Activated CD4-positive, alpha-beta T cell treated with anti-CD3 and anti-CD28 coated beads, Interleukin-2, Interleukin-4, amounts not matched to agents 100 ng/mL and 50 ng/mL, durations not matched to agents 16 hours and 8 hours (primary cell): Measurements from ENCODE around the gene MAF.
A peak's percentile ranks its signal among the peaks of the same experiment; 100 is the strongest.

Source experiments
- DNase-seq: peaks from one replicate; pipeline ENCODE4 v3.0.0-alpha.2; 2020; ENCODE audit warnings: low spot score

The MAF gene

DNA sequence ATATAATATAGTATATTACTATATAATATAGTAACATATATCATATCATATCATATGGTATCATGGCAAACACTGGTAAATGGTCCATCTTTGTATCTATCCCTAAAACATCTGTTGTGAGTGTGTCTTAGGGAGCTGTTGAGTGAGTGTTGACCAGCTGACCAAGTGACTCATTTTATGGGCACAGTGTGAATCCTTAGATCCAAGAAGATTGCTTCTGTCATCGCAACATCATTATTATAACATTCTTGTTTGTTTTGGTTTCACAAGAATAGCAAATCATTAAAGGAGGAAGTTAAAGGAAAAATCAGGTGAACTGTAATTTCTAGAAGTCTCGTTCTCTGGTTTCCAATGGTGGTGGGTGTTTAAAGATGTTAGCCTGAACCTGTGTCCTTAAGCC lies 11.7 kb upstream of the MAF start:
- no peak for DNase-seq

DNA sequence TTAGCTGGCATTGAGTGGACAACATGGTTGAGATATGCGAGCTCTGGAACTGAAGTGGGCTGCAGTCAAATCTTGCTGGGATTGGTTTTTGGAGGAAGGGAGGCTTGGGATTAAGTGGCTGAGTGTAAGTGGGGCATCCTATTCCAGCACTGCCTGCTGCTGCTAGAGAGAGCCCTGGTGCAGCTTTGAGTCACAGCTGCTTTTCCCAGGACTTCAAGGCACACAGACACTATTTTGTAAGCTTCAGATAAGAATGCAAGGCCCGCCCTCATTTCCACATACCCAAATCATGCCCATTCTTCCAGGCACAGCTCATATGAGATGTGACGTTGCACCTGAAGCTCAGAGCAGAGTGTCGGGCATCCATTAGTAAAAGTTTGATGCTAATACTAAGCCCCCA lies 10.2 kb upstream of the MAF start:
- DNase-seq, result no peak

DNA sequence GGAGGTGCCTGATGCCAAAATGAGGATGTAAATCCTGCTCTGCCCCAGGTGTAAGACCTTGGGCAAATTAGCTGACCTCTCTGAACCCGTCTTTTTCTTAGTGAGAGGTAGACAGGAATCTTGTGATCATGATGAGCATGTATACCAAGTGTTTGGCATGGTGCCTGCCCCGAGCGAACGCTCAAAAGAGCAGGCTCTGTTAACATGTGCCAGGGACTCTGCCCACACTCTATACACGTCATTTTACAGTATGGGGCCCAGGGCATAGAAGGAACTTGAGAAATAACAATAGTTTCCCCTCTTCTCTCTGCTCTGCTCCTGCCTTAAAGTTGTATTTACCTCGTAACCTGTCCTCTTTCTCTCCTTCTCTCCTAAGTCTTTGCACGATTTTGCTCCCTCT lies 9.3 kb upstream of the MAF start:
- no peak for DNase-seq

DNA sequence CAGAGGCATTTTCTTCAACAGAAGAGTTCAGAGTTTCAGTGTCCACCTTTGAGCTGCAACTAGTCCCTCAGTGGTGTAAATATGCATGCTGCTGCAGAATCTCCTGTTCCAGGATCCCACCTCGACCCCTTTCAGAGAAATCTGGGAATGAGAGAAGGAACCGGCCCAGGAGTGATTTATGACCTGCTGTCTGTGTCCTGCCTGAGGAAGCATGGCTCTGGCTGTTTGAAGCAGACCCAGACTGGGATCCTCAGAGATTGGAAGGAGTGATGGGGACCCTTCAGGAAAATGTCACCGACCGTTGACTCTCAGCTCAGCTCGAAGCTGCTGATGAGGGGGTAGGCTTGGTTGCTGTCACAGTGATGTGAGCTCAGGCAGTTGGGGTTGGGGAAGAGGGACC lies 8.4 kb upstream of the MAF start:
- DNase-seq, result no peak

DNA sequence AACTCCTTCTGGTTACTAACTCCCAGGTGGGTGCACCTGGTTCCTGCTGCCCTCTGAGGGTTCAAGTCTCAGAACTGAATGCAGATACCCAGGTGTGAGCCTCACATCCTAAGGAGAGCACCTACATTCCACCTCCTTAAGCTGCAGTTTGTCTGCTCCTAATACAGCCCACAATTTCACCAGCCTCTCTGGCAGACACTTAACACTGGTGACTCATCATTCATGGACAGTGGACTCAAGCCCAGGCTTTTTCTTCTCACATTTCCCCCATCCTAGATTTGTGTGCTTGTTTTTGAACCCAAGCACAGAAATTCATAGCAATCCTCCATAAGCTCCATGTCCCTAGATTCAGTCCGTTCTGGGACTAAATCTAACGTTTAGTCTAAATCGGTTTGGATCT lies 7.0 kb upstream of the MAF start:
- no peak for DNase-seq

DNA sequence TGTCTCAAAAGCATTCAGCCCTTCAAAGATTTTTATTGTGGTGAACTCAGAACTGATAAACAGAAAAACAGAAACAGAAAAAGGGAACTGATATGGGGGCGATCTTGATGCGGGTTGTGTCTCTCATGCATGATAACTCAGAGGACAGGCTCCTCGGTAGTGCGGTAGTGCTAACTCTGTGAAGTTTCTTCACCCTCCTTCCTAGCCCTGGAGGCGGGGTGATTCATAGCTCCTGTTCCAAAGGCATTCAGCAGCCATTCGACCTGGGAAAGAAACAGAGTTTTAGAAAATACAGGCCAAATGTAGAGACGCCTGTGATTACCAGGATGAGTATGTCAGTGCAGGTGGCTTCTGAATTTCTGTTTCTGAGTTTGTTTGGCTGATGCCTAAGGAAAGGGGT lies 5.5 kb upstream of the MAF start:
- no peak for DNase-seq

DNA sequence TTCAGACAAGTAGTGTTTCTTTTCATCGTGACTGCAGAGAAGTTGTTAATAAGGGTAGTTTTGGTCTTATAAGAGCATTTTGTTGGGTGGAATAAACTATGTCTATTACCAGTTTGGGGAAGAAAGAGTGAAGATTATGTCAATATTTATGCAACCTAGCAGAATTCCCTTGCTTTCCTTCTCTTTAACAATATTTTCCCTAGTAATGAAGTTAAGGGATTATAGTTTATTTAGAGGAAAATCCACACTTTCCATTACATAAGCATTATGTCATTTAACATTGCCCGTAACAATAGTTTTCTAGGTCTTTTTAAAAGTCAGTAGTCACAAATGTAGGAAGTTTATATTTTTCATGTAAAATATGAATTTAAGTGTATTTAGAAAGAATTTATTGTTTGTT lies 2.5 kb upstream of the MAF start:
- no peak for DNase-seq

DNA sequence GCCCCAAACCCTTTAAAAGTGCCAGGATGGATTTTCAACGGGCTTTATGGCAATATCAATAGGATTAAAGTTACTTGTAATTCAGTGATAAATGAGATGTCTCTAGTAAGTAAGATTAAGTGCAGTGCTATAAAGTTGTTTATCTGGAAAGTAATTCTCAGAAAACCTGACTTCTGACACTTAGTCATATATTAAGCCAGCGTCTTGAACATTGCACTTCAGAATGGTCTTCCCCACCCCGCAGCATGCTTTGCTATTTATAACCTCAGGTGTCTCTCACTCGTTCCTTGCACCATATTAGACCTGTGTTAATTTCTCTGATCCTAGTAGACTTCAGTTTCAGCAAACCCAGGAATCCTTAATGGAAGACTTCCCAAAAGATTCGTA lies 2.1 kb upstream of the MAF start:
- DNase-seq, result peak; percentile 55

DNA sequence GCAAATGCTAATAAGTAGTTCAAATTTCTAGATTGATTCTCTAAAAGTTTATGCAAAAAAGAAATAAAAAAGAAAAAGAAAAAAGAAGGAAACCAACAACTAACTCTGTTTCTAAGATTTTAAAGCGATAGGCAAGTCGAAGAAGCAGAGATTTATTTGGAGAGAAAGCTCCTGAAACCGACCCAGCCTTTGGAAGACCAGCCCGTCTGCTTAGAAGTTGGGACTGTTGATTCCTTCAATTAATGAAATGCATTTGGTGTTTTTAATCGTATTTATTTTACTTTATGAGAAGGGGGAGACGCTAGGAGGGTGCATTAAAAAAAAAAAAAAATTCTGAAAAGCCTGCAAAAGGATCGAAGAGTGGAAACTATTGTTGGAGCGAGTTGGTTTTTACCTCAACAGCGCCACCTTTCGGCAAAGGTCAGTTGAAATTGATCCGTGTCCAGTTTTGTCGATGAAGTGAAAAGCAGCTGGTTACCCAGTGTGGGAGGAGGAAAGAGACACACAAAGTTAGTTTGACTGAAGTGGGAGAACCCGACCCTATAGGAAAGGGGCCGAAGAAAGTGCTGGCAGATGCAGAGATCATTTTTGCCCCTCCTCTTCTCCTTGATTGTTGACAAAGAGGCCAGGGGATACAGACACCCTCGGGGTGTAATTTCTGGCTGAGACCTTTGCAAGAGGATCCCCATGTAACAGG lies 1.5 kb upstream of the MAF start:
- peak; percentile 86 for DNase-seq

DNA sequence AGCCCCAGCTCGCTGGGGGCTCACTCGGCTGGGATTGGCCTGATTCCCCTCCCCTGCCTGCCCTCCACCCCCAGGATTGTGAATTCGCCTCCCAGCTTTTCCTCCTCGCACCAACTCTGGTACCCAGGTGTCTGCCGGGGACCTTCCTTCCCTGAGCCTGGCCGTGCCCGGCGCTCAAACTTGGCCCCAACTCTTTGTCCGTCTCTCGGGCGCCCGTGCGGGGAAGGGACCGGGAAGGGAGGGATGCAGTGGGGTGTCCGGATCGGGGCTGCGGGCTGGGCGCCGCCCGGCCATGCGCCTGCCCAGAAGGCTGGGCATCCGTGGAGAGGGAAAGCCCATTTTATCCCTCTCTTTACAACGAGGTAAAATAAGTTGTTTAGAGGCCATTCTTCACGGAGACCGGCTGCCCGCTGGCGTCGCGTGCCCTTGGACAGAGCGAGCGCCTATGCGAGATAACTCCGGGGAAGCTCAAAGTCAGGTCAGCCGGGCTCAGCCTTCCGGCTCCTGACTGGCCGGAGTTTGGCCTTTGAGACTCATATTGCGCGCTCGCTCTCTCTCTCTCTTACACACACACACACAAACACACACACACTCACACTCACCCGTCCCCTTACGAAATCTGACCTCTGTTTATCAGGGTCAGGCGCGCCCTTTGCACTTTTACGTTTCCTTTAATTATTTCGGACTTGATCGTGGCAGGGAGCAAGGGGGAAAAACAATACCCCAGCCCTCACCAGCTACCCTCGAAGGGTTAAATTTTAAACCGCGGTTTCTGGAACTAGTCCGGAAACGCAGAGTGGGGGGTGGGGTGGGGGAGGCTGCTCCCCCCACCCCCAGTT lies 774 bp upstream of the MAF start:
- DNase-seq, result no peak

DNA sequence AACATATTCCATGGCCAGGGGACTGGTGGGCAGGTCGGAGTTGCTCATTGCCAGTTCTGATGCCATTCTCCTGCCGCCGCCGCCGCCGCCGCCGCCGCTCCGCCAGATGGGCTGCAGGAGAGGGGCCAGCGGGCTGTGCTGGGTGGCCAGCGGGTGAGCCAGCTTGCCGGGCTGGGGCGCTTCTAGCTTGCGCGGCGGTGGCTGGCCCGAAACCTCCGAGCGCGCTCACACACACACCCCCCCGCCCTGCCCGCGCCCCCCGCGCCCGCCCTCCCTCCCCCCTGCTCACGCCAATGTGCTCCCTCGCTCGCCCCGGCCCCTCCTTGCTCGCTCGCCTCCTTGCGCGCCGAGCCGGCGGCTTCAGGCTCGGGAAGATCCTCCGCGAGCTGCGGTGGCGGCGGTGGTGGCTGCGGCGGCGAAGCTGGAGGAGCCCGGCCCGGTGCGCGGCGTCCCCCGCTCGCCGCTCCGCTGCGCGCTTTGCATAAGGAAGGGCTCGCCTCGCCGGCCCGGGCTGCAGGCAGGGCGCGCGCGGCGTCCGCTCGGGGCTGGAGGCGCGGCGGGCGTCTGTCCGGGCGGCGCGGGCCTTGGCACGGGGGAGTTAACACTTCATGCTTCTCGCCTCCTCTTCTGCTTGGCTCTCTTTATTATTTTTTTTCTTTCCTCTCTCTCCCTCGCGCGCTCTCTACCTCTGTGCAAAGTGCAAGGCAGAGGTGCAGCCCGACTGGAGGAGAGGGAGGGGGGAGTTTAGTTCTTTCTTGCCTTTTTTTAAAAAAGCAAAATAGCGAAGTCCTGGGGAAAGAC lies 500 bp downstream of the MAF start:
- DNase-seq, result peak; percentile 34

DNA sequence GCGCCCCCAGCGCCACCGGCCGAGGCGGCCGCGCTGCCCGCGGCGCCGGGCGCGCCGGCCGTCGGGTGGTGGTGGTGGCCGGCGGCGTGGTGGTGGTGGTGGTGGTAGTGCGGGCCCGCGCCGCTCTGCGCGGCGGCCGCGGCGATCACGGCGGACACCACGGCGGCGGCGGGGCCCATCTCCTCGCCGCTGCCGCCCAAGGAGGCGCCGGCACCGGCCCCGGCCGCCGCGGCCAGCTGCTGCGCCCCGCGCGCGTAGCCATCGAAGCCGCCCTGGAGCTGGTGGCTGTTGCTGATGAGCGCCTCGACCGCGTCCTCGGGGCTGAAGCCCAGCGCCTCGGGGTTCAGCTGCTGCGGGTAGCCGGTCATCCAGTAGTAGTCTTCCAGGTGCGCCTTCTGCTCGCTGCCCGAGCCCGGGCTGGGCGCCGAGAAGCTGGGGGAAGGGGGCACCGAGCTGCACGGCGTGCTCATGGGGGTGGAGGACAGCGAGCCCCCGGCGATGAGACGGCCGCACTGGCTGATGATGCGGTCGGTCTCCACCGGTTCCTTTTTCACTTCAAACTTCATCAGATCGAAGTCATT lies 1.2 kb downstream of the MAF start:
- DNase-seq, result no peak

DNA sequence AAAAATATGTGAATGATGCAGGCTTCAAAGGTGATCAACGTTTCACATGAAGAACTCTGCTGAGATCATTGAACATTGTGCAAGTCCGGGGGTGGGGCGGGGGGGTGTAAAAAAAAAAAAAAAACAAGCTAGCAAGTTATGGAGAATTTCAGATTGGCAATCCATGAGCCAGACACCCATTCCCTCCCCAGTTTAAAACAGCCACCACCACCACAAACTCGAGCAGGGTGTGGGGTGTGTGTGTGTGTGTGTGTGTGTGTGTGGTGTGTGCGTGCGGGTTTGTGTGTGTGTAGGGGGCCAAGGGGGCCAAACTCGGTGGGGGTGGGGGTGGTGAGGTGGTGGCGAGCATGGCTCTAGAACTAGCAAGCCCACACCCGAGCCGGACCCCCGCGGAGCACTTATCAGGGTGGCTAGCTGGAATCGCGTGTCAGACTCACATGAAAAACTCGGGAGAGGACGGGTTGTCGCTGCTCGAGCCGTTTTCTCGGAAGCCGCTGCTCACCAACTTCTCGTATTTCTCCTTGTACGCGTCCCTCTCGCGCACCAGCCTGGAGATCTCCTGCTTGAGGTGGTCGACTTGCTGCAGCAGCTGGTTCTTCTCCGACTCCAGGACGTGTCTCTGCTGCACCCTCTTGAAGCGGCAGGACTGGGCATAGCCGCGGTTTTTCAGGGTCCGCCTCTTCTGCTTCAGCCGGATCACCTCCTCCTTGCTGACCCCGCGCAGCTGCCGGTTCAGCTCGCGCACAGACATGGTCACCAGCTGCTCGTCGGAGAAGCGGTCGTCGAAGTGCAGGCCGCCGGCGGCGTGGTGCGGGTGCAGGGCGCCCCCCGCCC lies 2.0 kb downstream of the MAF start:
- peak; percentile 62 for DNase-seq

DNA sequence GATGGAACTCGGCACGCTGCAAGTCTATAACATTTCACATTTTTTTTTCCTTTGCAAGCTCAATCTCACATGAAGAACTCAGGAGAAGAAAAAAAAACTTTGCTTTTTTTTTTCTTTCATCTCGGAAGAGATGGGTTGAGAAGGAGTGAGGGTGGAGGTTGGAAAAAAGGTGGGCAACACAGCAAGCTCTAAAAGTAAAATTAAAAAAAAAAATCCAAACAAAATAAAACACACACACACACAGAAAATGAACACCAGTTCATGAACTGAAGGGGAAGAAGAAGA lies 2.5 kb downstream of the MAF start:
- no peak for DNase-seq

DNA sequence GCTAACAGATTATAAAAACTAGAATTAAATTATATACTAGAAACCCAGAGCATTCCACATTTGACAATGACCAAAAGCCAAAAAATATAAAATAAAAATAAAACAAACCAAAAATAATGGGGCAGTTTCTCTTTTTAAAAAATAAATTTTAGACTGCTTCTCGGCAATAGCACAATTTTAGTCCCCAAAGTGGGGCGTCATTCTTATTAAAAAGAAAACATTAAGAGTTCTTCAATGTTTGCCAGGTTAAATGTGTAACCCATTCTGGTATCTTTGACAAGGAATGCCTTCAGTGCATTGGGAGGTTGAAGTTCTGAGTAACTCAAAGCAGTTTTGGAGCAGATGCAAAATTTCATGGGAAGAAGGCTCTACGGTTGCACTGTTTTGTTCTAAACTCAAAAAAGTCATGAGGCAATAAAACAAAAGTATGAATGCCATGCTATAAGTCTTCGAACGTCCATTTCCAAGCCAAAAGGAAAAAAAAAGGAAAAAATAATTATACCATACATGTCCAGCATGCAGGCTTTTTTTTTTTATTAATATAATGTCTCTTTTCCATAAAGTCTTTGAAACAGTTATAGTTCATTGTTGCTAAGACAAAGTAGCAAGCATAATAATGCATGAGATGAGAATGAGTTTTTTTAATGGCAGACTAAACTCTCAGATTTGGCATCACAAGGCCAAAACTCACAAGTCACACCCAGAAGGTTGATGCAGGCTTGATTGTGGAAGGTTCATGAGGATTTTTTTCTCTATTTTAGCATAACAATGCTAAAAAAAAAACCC lies 3.1 kb downstream of the MAF start:
- DNase-seq, result no peak

DNA sequence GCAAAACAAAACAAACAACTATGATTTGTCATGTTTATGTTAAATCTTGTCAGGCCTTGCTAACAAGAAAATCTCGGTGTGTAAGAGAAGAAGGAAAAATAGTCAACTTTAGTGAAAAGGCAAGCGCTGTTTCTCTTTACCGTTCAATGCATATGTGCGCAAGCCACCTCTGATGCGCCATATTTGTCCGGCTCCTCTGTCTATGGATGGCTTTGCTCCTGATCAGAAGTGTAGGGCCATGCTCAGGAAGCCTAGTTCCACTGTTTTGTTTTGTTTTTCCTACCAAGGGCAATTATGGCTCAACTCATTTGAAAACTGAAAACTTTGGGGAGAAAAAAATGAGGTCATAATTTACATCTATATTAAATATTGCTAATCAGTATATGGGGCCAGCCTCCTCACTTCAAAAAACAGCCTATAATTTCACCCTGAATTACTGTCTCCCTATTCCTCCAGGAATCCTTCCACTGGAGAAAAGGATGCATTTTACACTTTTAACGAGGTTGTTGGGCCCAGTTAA lies 4.5 kb downstream of the MAF start:
- no peak for DNase-seq

DNA sequence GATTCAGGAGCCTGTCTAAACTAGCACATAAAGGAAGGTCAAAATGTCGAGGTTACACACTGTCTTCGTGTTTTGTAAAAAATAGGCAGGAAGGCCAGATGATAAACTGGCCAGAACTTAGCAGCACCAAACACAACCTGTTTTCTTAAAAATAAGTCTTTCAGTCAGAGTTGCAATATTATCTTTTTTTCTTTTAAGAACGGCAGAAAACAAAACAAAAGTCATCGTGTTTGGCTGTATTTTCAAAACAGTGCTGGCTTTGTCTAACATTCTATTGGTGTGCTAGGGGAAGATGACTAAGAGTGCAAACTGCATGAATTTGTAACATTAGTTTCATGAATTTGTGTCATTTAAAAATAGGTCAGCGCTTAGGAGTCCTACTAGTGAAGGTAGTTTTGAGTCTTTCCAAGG lies 5.3 kb downstream of the MAF start:
- peak; percentile 51 for DNase-seq

DNA sequence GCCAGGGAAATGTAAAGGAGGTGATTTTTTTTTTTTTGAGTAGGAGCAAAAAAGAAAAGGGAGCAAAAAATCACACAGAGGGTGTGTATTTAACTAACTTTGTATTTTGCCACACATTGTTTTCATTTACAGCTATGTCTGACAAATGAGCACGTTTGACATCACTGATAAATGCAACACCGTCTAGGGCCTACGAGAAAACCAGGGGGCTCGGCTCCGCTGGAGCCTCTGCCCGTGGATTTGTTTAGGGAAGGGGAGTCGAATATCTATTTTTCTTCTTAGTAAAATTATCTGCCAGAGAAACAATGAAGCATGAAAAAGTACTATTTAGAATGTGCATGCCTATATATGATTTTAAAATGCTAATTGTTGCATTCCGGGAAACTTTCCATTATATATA lies 6.8 kb downstream of the MAF start:
- no peak for DNase-seq

DNA sequence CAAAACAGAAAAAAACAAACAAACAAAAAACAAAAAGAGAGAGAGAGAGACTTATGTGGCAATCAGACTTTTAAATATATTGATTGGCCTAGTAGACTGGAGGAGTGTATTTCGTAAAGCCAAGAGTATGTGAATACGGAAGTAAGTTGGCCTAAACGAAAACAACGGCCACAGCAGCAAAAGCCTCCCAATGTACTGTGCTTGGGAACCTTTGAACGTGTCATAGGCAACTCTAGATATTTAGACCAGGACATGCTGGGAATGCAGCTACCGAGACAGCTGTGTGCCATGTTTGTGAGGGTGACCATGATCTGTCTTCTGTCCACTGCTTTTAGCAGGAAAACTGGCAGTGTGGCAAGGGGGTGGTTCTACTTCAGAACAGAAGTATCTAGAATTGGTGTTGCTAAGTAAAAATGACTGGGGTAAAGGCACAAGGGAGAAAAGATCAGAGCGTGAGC lies 7.4 kb downstream of the MAF start:
- no peak for DNase-seq

DNA sequence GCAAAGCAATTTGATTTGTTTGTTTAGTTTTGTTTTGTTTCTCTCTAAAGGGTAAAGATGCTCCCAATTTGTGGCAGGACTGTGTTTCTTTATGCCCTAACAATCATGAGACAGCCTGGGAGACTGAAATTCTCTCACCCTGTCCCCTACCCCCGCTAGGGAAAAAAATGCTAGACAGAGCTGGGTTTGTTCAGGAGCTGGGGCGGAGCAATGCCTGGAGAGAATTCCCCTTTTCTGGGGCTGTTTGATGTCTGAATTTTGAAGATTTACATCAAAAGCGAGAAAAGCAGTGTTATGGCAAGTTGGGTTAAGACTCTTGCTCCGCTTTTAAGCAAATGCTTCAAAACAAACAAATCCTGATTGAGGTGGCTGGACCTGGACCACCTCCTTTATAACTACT lies 8.4 kb downstream of the MAF start:
- no peak for DNase-seq

DNA sequence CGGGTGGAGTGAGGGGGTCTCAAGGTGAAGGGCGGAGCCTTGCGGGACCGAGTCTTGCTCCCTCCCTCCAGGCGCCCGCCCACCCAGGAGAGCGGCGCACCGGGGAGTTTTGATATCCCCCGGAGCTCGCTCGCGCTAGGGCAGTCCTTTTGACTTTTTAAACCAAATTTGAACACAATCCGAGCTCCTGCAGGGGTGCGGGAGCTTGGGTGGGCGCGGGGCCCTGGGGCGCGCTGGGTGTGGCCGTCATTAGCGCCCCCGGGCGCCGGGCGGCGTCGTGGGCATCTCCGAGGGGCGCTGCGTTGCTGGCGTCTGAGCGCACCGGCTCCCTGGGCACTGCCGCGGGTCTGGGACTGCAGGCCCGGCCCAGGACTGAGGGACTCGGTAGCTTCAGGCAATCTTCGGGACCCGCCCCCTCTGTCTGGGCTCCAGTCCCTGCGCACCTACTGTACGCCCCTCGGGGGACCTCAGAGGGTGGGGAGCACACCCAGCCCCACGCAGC lies 10.9 kb downstream of the MAF start:
- no peak for DNase-seq
